Testis (tissue), 3 donors: ENCODE data around the gene RELA. TPM values are rescaled to one million over a fixed set of nuclear protein-coding genes. Genes with fewer than 3 reads are reported as not detected.

Experiments used
- DNase-seq: peaks from one replicate; pipeline ENCODE4 v3.0.0-alpha.2; 2019
- H3K27ac ChIP-seq, 2 donors: fragments of 200-600 bp; sonication (generic); one replicate each; pipeline ENCODE4 v1.5.1; 2019
- H3K27me3 ChIP-seq: fragments of 200-600 bp; sonication (generic); one replicate; pipeline ENCODE4 v1.5.1; 2019
- H3K36me3 ChIP-seq: fragments of 200-600 bp; sonication (generic); one replicate; pipeline ENCODE4 v1.5.1; 2017; ENCODE audit warnings: low read depth; ENCODE audit errors: missing control alignments
- H3K4me1 ChIP-seq: fragments of 200-600 bp; sonication (generic); one replicate; pipeline ENCODE4 v1.5.1; 2019
- H3K4me3 ChIP-seq, 2 donors: fragments of 200-600 bp; sonication (generic); one replicate each; pipeline ENCODE4 v1.5.1; 2017 to 2019
- H3K9me3 ChIP-seq: fragments of 200-600 bp; sonication (generic); one replicate; pipeline ENCODE4 v1.5.1; 2017
- CTCF ChIP-seq, 3 experiments: fragments of 450-650 bp in 2 of 3; fragments of 200-600 bp in 1 of 3; sonication (generic) in 1 of 3; IDR thresholded peaks; one replicate each; pipeline ENCODE4 v1.5.1; 2016 to 2019; ENCODE audit warnings: antibody characterized with exemption in 3 of 3, mild to moderate bottlenecking in 2 of 3, moderate library complexity in 1 of 3
- POLR2A ChIP-seq: fragments of 450-650 bp; IDR thresholded peaks from one replicate; pipeline ENCODE4 v1.6.1; 2017; ENCODE audit warnings: antibody characterized with exemption, mild to moderate bottlenecking, moderate library complexity
- WGBS, 2 donors: methylation state at CpG; one replicate each; pipeline ENCODE4 v1.1.5; 2018; 5-methylcytosine and 5-hydroxymethylcytosine counted together
- intact Hi-C: fragments of 100-400 bp; cut with DNase I; formaldehyde crosslinking; loops from one replicate; pipeline ENCODE4 v1.15.1; 2023; ENCODE audit warnings: low total_unique reads
- polyA plus RNA-seq: library from polyadenylated mRNA; stranded (reverse); fragments of 350-450 nt; fragmentation: Illumina TruSeq; extraction: RNeasy Lipid Tissue Mini Kit (QIAGEN cat#74804); gene quantifications from one replicate; pipeline ENCODE4 v1.2.3, GENCODE V29; 2014; ENCODE audit warnings: low read depth, low replicate concordance; ENCODE audit not compliant: insufficient read depth
- total RNA-seq, 2 donors: library from RNA; depleted of rRNA; stranded (reverse); fragments of >200 nt; gene quantifications; one replicate each; pipeline ENCODE4 v1.2.3, GENCODE V29; 2016

The RELA gene
- total and polyA plus RNA-seq, 3 donors from 2014 or later = 47.5 to 82.0 (median 64.9) TPM

GRCh38 chr11:65680192-65680743 lies 17.6 kb upstream of the RELA start:
- TF ChIP-seq POLR2A = no peak
- no peak for TF ChIP-seq CTCF (IDR thresholded peaks at IDR 0.05)
- no peak for DNase-seq
- Histone ChIP-seq H3K36me3 (no peaks in the 10 kb centered on the region), H3K4me1 (no peaks in the 10 kb centered on the region), H3K27ac (no peak overlapping the region), H3K9me3 (no peaks in the 10 kb centered on the region), H3K27me3 (no peaks in the 10 kb centered on the region), H3K4me3 (peak overlapping the region in 1 of 2 donors; percentile 13)
- intact Hi-C loops = no loop called here
- WGBS, 2 donors = 62 to 67% methylated on average over 5 of the region's 5 CpGs

- TF ChIP-seq POLR2A = no peak
- TF ChIP-seq CTCF (IDR thresholded peaks at IDR 0.05) = no peak
- WGBS, 2 donors = 88 to 92% methylated on average over 2 of the region's 2 CpGs
- intact Hi-C loops = no loop called here
Measured at GRCh38 chr11:65672982-65673381, 10.3 kb upstream of the RELA start.

GRCh38 chr11:65672180-65672860 lies 9.6 kb upstream of the RELA start:
- Histone ChIP-seq H3K4me3 (no peak overlapping the region), H3K9me3 (no peaks in the 10 kb centered on the region), H3K27ac (no peak overlapping the region), H3K4me1 (no peaks in the 10 kb centered on the region), H3K36me3 (no peaks in the 10 kb centered on the region), H3K27me3 (no peaks in the 10 kb centered on the region)
- no peak for DNase-seq
- intact Hi-C loops = no loop called here
- TF ChIP-seq CTCF (IDR thresholded peaks at IDR 0.05) (no peak), POLR2A (no peak)

More at GRCh38 chr11:65672982-65673381, 10.3 kb upstream of the RELA start:
- no peak overlapping the region for H3K27ac ChIP-seq
- no peak for DNase-seq
- no peaks in the 10 kb centered on the region for H3K36me3 ChIP-seq
- no peaks in the 10 kb centered on the region for H3K4me1 ChIP-seq
- H3K4me3 ChIP-seq = no peak overlapping the region
- H3K9me3 ChIP-seq = no peaks in the 10 kb centered on the region
- H3K27me3 ChIP-seq = no peaks in the 10 kb centered on the region

GRCh38 chr11:65663639-65664200 lies 1.0 kb upstream of the RELA start:
- peaks cover 18% of the 10 kb centered on the region for H3K4me1 ChIP-seq
- H3K36me3 ChIP-seq = no peaks in the 10 kb centered on the region
- TF ChIP-seq CTCF (IDR thresholded peaks at IDR 0.05) (no peak), POLR2A (no peak)
- intact Hi-C loops = no loop called here
- H3K27me3 ChIP-seq = no peaks in the 10 kb centered on the region
- DNase-seq = peak; percentile 68
- H3K4me3 ChIP-seq = peak overlapping the region; percentile 81 to 93
- 0% methylated on average over 8 to 15 of the region's 15 CpGs for WGBS, 2 donors
- H3K9me3 ChIP-seq = no peaks in the 10 kb centered on the region
- peak overlapping the region; percentile 93 to 97 for H3K27ac ChIP-seq
